ENCODE measurements around the gene CCM2L.

The CCM2L gene

DNA sequence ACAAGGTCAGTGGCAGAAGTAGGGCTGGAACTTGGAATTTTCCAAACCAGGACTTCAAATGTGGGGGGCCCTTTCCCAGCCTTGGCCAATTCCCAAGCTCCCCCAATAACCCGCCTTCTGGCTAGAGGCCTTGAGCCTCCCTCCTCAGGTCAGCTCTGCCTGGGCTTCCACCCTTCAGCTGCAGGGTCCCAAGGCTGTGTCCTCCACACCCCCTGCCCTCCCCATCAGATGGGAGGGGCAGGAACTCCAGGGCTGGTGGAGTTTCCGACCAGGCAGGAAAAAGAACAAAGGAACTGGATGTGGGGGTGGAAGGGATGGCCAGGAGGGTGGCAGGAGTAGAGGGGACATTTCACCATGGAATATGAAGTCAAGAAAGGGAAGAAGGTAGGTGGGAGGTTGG lies at the start of gene CCM2L:
Gene CCM2L (plus strand): TSS at position 338 of the 400 bp plus-strand sequence. CDS start 17 bp downstream, at position 355.
- no peak for DNase-seq

GRCh38 chr20:31962761-31963160 lies 47.5 kb upstream of the CCM2L start:
- no peak for DNase-seq

- DNase-seq = no peak
Observed at GRCh38 chr20:31963889-31964288, 46.3 kb upstream of the CCM2L start.

DNA sequence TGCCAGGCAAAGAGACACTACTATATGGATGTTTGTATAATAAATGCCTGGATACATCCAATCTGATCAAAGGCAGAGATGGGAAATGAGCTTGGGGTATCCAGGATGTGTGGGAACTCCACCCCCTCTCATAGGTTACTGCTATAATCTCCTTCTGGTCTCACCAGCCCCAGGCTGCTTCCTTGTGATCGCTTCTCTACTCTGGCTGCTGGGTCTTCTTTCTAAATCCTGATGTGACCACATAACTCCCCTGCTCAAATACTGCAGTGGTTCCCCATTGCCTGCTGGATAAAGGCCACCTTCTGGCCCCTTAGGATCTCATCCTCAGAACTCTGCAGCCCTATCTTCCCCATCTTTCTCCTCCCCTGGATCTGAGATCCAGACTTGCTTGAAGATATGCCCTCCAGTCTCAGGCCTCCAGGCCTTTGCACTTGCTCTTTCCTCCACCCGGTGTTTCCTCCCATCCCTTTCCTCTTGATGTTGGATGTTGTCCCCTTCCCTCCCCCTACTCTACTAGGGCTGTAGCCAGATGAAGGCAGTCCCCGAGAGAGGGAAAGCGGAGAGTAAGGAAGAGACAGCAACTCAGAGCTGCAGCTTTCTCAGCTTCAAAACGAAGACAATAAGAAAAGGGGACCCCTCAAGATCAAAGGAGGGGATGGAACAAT lies 43.1 kb upstream of the CCM2L start:
- DNase-seq = no peak

- no peak for DNase-seq
Observed at GRCh38 chr20:31967830-31968249, 42.4 kb upstream of the CCM2L start, which contains the start of gene XKR7. Gene XKR7, plus strand, starts transcription at chr20:31968151. Its CDS starts 25 bp downstream, at chr20:31968176.

- DNase-seq = no peak
Observed at GRCh38 chr20:31968291-31969126, 41.7 kb upstream of the CCM2L start.

DNA sequence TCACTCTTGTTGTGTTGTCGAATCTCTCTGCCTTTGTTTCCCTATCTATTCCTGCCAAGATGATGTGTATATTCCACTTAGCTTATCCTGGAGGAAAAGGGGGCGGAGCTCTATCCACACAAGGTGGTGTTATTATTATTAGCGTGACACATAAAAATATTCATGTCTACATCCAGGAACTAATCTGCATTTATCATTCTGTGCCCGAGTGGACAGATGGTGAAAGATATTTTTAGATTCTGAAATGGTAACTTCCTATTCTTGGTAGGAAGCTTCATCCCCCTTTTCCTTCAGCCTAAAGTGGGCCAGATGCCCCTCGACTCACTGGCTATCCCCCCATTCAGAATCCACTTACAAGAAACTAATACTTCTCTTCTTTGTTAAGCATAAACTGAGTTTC lies 40.2 kb upstream of the CCM2L start:
- no peak for DNase-seq

GRCh38 chr20:31972471-31973021 lies 37.7 kb upstream of the CCM2L start:
- no peak for DNase-seq

DNA sequence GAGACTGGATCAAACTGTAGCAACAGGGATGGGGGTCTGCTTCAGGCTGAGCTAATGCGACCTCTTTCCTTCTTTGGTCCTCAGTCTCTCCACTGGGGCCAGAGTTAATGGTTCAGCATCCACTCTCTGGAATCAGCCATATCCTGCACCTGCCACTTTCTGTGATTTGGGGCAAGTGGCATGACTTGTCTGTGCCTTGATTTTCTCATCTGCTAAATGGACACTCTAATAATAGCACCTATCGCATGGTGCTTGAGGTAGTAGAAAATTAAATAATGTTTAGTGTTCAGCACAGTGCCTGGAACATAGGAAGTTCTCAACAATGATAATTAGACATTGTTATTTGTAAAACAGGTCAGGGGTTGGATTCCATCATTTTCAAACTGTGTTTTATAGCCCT lies 35.9 kb upstream of the CCM2L start:
- DNase-seq = no peak

DNA sequence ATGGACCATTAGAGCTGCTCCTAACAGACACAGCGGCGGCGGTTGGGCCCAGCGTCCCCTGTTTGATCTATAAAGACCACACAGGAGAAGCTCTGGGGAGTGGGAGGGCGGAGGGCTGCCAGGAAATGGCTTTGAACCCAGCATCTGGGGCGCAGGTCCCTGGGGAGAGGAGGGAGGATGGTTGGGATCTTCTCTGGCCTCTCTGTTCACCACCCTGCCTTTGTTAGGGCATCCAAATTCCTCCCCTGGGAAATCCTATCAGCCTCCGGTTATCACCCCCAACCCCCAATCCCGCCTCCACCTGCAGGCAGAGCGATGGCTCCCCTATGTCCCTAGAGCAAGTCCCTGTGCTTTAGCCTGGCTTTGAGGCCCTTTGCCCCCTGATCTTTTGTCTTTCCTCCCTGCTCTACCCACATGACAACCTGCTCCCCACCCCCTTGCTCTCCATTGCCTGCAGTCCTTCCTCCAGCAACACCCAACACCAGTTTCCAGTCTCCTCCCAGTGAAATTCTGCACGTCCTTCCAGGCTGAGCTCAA lies 35.2 kb upstream of the CCM2L start:
- DNase-seq = no peak

DNA sequence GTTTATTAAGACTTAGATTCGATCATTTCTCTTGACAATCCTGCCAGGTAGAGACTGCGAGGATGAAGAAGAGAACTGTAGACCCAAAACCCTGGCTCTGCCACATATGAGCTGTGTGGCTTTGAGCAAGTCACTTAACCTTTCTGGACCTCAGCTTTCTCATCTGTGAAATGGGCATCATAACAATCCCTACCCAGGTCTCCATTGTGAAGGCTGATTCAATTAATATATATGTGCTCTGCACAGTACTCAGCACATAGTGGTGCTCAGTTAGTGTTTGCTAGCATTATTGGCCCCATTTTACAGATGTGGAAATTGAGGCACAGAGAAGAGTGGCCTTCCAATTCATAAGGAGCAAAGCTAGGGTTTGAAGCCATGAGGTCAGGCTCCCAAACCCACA lies 34.4 kb upstream of the CCM2L start:
- no peak for DNase-seq

GRCh38 chr20:31977080-31977479 lies 33.2 kb upstream of the CCM2L start:
- DNase-seq = no peak

DNA sequence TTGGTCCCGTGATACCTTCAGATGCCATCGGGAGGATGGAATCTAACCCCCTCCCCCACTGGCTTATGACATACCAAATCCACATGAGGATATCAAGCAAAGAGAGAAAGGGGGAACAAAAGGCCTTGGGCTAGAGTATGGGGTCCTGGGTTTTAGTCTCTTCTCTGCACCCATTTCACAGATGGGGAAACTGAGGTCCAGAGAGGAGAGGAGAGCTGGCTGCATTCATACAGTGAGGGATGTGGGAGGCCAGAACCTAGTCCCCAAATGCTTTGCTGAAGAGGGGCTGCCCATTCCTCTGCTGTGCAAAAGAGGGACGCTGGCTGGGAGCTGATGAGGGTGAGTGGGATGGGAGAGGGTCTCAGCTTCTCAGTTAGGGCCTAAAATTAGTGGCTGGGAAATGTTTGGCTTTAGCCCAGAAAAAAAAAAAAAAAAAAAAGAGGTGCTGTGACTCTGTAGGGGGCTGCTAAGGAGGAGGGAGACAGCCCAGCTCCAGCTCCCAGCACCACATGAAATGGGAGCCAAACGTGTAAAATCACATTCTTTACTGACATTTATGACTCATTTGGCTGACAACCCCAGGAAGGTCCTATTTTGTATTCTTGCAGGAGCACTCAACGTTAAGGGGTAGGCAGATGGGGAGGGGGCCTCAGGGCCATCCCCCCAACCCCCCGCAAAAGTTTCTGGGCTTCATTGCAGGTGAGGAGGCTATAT lies 30.4 kb upstream of the CCM2L start:
- DNase-seq = no peak

- no peak for DNase-seq
Observed at GRCh38 chr20:31981784-31982183, 28.5 kb upstream of the CCM2L start.

GRCh38 chr20:31984981-31985471 lies 25.2 kb upstream of the CCM2L start:
- DNase-seq = no peak

GRCh38 chr20:31987744-31988143 lies 22.5 kb upstream of the CCM2L start:
- no peak for DNase-seq

GRCh38 chr20:31988430-31989015 lies 21.7 kb upstream of the CCM2L start:
- no peak for DNase-seq

DNA sequence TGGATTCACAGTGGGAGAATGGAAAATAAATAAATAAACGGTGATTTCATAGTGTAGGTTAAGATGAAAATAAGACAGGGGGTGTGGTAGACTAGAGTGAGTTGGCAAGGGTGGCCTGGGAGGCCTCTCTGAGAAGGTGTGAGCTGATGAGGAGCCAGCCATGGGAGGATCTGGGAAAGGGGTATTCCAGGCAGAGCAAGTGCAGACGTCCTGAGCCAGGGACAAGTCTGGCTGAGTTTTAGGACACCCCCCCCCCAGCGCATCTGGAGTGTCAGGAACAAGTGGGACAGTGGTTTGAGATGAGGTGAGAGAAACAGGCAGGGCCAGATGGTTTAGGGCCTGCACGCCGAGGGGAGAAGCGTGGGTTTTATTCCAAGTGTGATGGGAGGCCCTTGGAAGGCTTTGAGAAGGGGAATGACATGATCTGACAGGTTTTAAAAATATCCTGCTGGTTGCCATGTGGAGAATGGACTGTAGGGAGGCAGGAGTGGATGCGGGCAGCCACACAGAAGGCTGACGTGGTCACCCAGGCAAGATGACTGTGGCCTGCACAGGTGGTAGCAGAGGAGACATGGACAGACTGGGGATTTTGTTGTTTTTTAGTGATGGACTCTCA lies 21.1 kb upstream of the CCM2L start:
- no peak for DNase-seq

DNA sequence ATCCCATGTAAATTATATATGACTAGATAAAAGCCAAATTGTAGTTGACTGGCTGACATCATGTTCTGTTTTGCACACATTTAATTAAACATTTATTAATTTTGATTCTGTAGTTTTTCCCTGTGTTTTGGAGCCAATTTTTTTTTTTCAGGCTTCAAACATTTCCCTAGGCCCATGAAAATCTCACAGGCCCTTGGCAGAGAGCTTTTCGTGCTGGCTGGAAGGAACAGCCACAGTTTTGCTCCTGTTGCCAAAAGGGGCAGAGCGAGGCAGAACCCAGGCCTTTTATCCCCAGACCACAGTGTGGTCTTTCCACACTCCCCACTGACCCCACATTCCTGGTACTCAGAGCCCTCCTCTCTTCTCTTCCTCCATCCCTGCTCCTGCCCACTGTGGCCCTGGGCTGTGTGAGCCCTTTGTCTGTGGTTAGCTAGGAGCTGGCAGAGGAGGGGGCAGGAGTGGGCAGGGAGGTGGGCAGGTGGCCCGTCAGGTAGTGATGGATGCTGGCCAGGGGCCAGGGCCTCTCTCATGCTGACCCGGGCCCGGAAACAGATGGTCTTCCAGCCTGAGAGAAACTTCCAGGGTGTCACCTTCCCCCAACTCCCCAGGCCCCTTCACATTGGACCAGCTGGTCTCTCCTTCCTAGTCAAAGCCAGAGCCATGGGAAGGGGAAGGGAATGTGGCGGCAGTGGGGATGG lies 19.4 kb upstream of the CCM2L start:
- no peak for DNase-seq

DNA sequence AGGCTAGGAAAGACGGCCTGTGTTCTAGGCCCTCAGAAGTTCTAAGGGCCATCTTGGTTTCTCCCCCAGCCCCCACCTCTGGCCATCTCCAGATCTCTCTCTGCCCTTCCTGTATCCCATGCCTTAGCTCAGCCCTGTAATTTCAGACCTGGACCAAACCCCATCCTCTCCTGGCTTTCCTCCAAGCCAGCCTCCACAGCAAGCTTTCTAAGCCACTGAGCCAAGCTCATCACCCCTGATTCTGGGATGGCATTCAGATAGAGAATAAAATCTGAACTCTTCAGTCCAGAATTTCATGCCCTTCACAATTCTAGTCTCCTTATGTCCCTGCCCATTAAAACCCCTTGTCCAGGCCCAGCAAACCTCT lies 18.9 kb upstream of the CCM2L start:
- no peak for DNase-seq

- no peak for DNase-seq
Observed at GRCh38 chr20:31992086-31992485, 18.2 kb upstream of the CCM2L start.

Measured in NK-92 treated with Interleukin-12 subunit alpha and Interleukin-12 subunit beta, amount 100 ng/mL, for 24 hours (cell line).